Karpas-422 (cell line): ENCODE measurements around the gene DLGAP4. TPM values are rescaled to one million over a fixed set of nuclear protein-coding genes. Genes with fewer than 3 reads are reported as not detected.

ENCODE experiments used
- DNase-seq: peaks from one replicate; pipeline ENCODE4 v3.0.0-alpha.2; 2015
- H2AFZ ChIP-seq: fragments of 200-600 bp; sonication (generic); 2 replicates; pipeline ENCODE4 v1.6.1; 2014; ENCODE audit warnings: antibody characterized with exemption, low read length, mixed read lengths
- H3K27ac ChIP-seq: fragments of 200-600 bp; sonication (generic); 2 replicates; pipeline ENCODE4 v1.5.1; 2014; ENCODE audit warnings: mild to moderate bottlenecking, low read length, moderate library complexity
- H3K27me3 ChIP-seq: fragments of 200-600 bp; sonication (generic); 2 replicates; pipeline ENCODE4 v1.6.1; 2014; ENCODE audit warnings: low read length, mixed read lengths
- H3K36me3 ChIP-seq: fragments of 200-600 bp; sonication (generic); 2 replicates; pipeline ENCODE4 v1.6.1; 2014; ENCODE audit warnings: low read length, mixed read lengths; ENCODE audit not compliant: insufficient read depth
- H3K4me1 ChIP-seq: fragments of 200-600 bp; sonication (generic); 2 replicates; pipeline ENCODE4 v1.6.1; 2014; ENCODE audit warnings: mild to moderate bottlenecking, low read length, mixed read lengths
- H3K4me2 ChIP-seq: fragments of 200-600 bp; sonication (generic); 2 replicates; pipeline ENCODE4 v1.6.1; 2014; ENCODE audit warnings: low read length, low read depth, mild to moderate bottlenecking; ENCODE audit not compliant: poor library complexity, severe bottlenecking
- H3K4me3 ChIP-seq: fragments of 200-600 bp; sonication (generic); 2 replicates; pipeline ENCODE4 v1.5.1; 2014; ENCODE audit warnings: mild to moderate bottlenecking, antibody characterized with exemption, low read length, mixed read lengths
- H3K79me2 ChIP-seq: fragments of 200-600 bp; sonication (generic); 2 replicates; pipeline ENCODE4 v1.6.1; 2014; ENCODE audit warnings: mild to moderate bottlenecking, low read length, mixed read lengths
- H3K9ac ChIP-seq: fragments of 200-600 bp; sonication (generic); 2 replicates; pipeline ENCODE4 v1.6.0; 2014; ENCODE audit warnings: low read length
- H3K9me2 ChIP-seq: fragments of 200-600 bp; sonication (generic), shearing (Covaris generic); replicated peaks from 2 replicates; pipeline ENCODE4 v1.6.0; 2014; ENCODE audit warnings: mild to moderate bottlenecking, low read length, moderate library complexity; ENCODE audit not compliant: insufficient read depth
- H3K9me3 ChIP-seq: fragments of 300-700, 200-600 bp; sonication (generic); 2 replicates; pipeline ENCODE4 v1.6.1; 2014; ENCODE audit warnings: low read length, mixed read lengths
- H4K20me1 ChIP-seq: fragments of 200-600 bp; sonication (generic); 2 replicates; pipeline ENCODE4 v1.6.1; 2014; ENCODE audit warnings: mild to moderate bottlenecking, antibody characterized with exemption, low read length, low read depth; ENCODE audit not compliant: insufficient read depth
- total RNA-seq: library from RNA; depleted of rRNA; stranded (reverse); fragments of >200 nt; shearing (Covaris generic); gene quantifications from 2 replicates; pipeline ENCODE4 v1.2.3, GENCODE V29; 2014; ENCODE audit warnings: low replicate concordance

The DLGAP4 gene
- total RNA-seq, 1 experiment from 2014 or later, result 7.5 TPM

DNA sequence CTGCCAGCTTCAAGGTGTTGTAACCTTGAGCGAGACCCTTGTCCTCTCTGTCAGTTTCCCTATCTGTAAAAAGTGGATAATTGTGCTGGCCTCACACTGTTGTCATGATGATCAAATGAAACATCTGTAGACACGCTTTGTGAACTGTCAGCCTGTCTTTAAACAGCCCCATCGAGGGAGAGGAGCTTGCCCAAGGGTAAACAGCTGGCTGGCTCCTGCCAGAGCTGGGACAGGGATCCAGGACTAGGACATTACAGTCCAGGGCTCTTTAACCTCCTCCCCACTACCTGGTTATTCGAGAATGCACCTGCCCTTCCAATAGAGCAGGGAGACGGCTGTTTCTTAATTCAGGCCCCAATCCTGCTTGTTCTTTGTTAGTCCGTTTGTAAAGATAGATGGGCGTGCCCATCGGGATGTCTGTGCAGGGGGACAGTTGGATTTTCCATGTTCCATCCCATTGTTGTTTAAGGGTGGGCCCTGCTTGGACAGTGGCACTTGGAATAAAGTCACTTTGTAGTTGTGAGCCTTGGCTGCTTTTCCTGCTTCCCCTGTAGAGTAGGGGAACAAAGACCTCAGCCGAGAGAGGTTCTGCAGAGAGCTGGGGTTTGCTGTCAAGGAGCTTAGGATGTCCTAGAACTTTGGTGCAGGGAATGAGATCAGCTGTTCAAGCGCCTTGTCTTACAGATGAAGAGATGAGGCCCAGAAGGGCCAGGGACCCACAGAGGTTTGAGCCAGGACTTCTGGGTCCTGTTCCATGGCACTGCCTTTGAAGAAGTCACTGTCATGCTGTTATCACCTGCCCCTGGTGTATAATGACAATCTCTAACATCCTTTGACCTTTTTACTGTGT, 157.3 kb downstream of the DLGAP4 start:
- H3K27ac ChIP-seq, result no peak overlapping the region
- H3K27me3 ChIP-seq, result no peaks in the 10 kb centered on the region
- DNase-seq, result peak; percentile 30
- H3K9ac ChIP-seq, result no peak overlapping the region
- H3K36me3 ChIP-seq, result no peaks in the 10 kb centered on the region
- H3K9me2 ChIP-seq, result no peaks in the 10 kb centered on the region
- H3K4me3 ChIP-seq, result no peak overlapping the region
- H3K4me2 ChIP-seq, result no peak overlapping the region
- H4K20me1 ChIP-seq, result peaks cover 14% of the 10 kb centered on the region; the same call in 1 of the 2 replicates
- H3K79me2 ChIP-seq, result no peaks in the 10 kb centered on the region
- peaks cover 26% of the 10 kb centered on the region for H3K4me1 ChIP-seq
- no peaks in the 10 kb centered on the region for H3K9me3 ChIP-seq
- no peak overlapping the region for H2AFZ ChIP-seq

DNA sequence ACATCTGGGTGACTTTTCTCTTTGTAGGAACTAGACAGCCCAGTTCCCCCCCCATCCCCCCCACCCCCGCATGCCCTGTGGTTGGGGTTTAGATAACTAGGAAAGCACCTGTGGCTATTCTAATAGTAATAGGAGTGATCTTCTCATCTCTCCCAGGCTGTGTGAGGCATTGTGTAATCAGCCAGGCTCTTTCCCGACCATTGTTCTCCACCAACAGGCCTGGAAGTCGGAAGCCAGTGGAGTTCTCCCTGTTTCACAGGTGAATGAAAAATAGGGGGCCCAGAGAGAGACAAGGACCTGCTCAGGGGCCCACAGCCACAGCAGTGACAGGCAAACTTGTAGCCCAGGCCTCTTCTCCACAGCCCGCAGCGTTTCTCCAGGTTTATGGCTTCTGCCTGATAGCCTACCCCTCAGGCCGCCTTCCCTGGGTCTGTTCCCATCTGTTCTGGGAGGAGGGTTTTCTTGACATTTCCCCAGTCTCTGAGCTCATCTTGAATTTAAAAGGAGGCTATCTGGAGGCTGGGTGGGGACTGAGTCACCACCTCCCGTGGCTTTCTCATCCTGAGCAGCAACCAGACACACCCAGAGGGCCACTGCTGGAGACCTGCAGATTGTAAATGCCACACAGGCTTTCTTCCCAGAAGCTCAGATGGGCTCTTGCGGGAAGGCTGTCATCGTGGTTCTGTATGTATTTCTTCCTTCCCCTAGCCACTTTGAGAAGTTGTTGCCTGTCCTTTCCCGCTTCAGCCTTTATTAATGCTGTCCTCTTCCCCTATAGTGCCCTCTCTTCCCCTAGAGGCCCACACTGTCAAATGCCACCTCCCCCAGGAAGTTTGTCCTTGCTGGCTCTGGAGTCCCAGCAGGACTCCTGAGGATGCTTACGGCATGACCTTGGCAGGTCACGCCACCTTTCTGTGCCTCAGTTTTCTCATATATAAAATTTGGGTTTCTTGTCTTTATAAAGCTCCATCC, 159.3 kb downstream of the DLGAP4 start:
- H3K79me2 ChIP-seq, result no peaks in the 10 kb centered on the region
- H3K4me1 ChIP-seq, result peaks cover 30% of the 10 kb centered on the region
- DNase-seq, result no peak
- H3K9ac ChIP-seq, result no peak overlapping the region
- H3K4me2 ChIP-seq, result no peak overlapping the region
- H3K27ac ChIP-seq, result no peak overlapping the region
- H3K9me3 ChIP-seq, result no peaks in the 10 kb centered on the region
- peaks cover 16% of the 10 kb centered on the region for H4K20me1 ChIP-seq
- no peaks in the 10 kb centered on the region for H3K36me3 ChIP-seq
- H3K4me3 ChIP-seq, result no peak overlapping the region
- no peaks in the 10 kb centered on the region for H3K9me2 ChIP-seq
- no peaks in the 10 kb centered on the region for H3K27me3 ChIP-seq
- no peak overlapping the region for H2AFZ ChIP-seq

DNA sequence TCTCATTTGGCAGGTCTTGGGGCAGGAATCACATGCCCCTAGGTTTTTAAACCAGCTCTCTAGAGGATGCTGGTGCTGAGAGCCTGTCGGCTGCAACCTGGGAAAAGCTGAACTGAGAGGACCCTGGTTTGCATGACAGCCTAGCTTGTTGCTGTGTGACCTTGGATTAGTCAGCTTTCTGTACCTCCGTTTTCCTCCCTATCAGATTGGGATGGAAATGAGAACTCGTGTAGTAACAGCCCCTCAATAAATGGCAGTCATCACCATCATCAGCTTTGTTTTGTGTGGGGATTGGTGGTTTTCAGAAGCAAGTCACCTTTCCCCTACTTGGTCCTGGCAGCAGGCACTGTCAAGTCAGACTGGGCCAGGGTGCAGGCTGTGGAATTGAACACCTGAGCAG, 159.9 kb downstream of the DLGAP4 start:
- Histone ChIP-seq H3K79me2 (no peaks in the 10 kb centered on the region), H3K4me1 (peaks cover 31% of the 10 kb centered on the region), H3K4me2 (no peak overlapping the region), H4K20me1 (peaks cover 16% of the 10 kb centered on the region), H3K4me3 (no peak overlapping the region), H3K27me3 (no peaks in the 10 kb centered on the region), H3K27ac (no peak overlapping the region), H3K9me3 (no peaks in the 10 kb centered on the region), H2AFZ (no peak overlapping the region), H3K9ac (no peak overlapping the region), H3K9me2 (no peaks in the 10 kb centered on the region), H3K36me3 (no peaks in the 10 kb centered on the region)
- DNase-seq, result no peak

DNA sequence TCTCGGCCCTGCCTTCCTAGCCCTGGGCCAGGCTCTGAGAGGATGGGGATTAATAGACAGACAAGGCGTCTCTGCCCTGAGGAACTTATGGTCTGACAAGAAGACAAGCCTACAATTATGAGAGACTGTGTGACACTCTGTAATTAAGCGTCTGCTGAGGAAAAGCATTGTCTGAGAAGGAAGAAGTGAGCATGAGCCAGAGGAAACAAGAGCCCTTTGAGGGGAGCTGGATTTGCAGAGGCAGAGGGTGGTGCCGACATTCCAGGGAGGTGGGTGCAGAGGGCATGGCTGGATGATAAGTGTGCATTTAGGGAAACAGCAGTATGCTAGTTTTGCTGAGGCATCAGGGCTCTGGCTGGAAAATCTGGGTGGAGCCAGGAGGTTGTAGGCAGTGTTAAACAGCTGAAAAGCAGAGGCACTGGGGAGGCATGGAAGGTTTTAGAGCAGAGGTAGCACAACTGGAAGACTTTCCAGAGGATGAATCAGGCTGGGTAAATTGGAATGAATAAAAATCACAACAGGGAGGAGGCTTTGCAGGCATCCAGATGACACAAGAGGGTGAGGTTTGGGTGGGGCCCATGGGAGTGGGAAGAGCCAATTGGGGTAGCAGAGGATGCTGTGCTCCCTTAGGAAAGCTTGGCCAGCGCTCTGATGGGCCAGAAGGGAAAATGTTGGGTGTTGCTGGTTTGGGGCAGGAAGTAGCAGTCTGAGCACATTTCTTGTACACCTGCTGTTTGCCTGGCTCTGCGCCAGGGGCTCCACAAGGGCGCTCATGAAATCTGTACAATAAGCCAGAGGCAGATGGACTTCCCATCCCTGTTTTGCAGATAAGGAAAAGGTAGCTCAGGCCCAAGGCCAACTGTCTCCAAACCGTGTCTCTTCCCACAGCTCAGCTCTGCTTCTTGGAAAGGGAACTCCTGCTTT, 161.2 kb downstream of the DLGAP4 start:
- Histone ChIP-seq H3K9me3 (no peaks in the 10 kb centered on the region), H3K9me2 (no peaks in the 10 kb centered on the region), H3K36me3 (no peaks in the 10 kb centered on the region), H3K4me1 (peaks cover 32% of the 10 kb centered on the region), H2AFZ (no peak overlapping the region), H3K27me3 (no peaks in the 10 kb centered on the region), H3K27ac (no peak overlapping the region), H3K9ac (no peak overlapping the region), H3K4me3 (no peak overlapping the region), H3K4me2 (no peak overlapping the region), H3K79me2 (no peaks in the 10 kb centered on the region), H4K20me1 (peaks cover 16% of the 10 kb centered on the region)
- DNase-seq, result no peak

DNA sequence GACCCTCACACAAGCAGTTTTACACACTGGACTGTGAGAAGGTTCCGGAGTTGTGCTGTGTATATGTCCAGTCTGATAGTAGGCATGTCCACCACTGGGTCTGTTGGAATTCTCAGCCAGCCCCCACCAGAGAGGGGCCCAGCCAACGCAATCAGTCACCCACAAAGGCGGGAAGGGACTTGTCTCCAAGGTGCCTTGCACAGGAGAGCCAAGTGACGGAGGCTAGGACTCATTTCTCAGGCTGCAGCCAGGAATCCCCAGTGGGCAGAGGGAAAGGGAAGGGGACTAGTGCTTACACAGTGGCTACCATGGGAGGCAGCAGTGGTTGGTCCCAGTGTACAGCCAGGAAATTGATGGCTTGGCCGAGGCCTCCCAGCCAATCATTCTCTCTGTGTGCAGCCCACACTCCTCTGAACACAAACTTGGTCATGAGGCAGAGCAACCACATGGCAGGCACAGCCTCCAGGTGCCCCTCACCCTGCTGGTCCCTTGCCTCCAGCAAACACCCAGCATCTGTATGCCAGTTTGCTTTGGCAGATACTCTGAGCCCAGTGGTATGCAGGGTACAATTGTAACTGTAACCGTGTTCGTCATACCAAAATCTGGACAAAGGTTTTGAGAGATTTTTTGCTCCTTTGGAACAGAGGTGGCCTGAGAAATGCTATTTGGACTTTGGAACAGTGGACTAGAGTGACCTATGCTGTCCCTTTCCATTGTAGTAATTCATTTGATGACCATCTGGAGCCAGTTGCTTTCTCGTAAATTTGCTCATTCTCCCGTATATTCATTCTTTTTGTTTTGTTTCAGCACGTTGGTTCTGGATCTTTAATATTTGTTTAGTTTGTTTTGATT, 162.2 kb downstream of the DLGAP4 start:
- Histone ChIP-seq H3K4me3 (no peak overlapping the region), H3K4me2 (no peak overlapping the region)

DNA sequence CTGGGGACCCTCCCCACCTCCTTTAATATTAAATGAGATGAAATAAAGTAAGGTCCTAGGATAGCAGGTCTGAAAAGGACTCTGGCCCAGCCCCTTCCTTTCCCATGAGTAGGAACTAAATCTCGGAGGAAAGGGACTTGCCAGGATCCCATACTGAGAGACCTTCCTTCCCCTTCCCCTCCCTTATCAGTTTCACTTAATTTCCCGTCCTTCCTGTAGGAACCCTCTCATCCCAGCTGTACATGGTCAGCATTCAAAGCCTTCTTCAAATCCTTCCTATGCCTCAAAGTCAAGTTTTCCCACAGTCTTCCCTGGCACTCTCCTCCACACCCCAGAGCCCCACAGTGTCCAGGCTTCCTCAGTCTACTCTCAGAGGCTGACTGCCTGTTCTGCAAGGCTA, 163.8 kb downstream of the DLGAP4 start:
- Histone ChIP-seq H3K4me3 (no peak overlapping the region), H4K20me1 (peaks cover 7% of the 10 kb centered on the region), H3K4me2 (no peak overlapping the region), H3K36me3 (no peaks in the 10 kb centered on the region), H3K9me2 (no peaks in the 10 kb centered on the region), H3K9ac (no peak overlapping the region), H3K4me1 (peaks cover 33% of the 10 kb centered on the region), H3K27me3 (no peaks in the 10 kb centered on the region), H3K79me2 (no peaks in the 10 kb centered on the region), H3K27ac (no peak overlapping the region), H3K9me3 (no peaks in the 10 kb centered on the region), H2AFZ (no peak overlapping the region)
- no peak for DNase-seq

More for the DNA sequence above, 162.2 kb downstream of the DLGAP4 start:
- H3K36me3 ChIP-seq, result no peaks in the 10 kb centered on the region
- H3K27me3 ChIP-seq, result no peaks in the 10 kb centered on the region
- H3K79me2 ChIP-seq, result no peaks in the 10 kb centered on the region
- H3K4me1 ChIP-seq, result peaks cover 33% of the 10 kb centered on the region
- no peaks in the 10 kb centered on the region for H3K9me3 ChIP-seq
- H3K9ac ChIP-seq, result no peak overlapping the region
- peaks cover 16% of the 10 kb centered on the region for H4K20me1 ChIP-seq
- no peaks in the 10 kb centered on the region for H3K9me2 ChIP-seq
- no peak for DNase-seq
- H2AFZ ChIP-seq, result no peak overlapping the region
- no peak overlapping the region for H3K27ac ChIP-seq

- Histone ChIP-seq H3K27me3 (no peaks in the 10 kb centered on the region), H3K36me3 (no peaks in the 10 kb centered on the region), H4K20me1 (peaks cover 7% of the 10 kb centered on the region), H3K27ac (no peak overlapping the region), H3K79me2 (no peaks in the 10 kb centered on the region), H2AFZ (no peak overlapping the region), H3K4me2 (no peak overlapping the region), H3K9ac (0 out of 2 replicates have a peak overlapping the region, but pooled peaks have one; percentile 19), H3K9me2 (no peaks in the 10 kb centered on the region), H3K4me1 (peaks cover 33% of the 10 kb centered on the region), H3K9me3 (no peaks in the 10 kb centered on the region), H3K4me3 (no peak overlapping the region)
- no peak for DNase-seq
These were observed 165.9 kb downstream of the DLGAP4 start for GRCh38 chr20:36471885-36472636.
